Measurements from ENCODE around the gene FAF1.

- TF ChIP-seq CTCF (IDR thresholded peaks at IDR 0.05; ENCODE audit: extremely low read depth in 1 of 2, insufficient read depth in 1 of 2, low read depth in 1 of 2, low read length in 2 of 2) = no peak
- TF ChIP-seq EZH2 (IDR thresholded peaks at IDR 0.05; ENCODE audit: borderline replicate concordance, low read depth, low read length, severe bottlenecking) = no peak
- TF ChIP-seq FOS (IDR thresholded peaks at IDR 0.05; ENCODE audit: borderline replicate concordance, insufficient read depth, low read length) = no peak
- TF ChIP-seq GATA2 (IDR thresholded peaks at IDR 0.05; ENCODE audit: insufficient read depth, insufficient read length, low read depth, low read length) = no peak
- TF ChIP-seq POLR2A (IDR thresholded peaks at IDR 0.05; ENCODE audit: low read depth, low read length) = no peak
- TF ChIP-seq POLR2AphosphoS5 (IDR thresholded peaks at IDR 0.05; ENCODE audit: insufficient read depth, low read depth, low read length) = no peak
- no peak for TF ChIP-seq MYC (IDR thresholded peaks at IDR 0.05; ENCODE audit: low read depth, low read length)
These were observed 325.8 kb downstream of the FAF1 start for GRCh38 chr1:50634251-50634650.
